GM10248 (cell line): ENCODE results near the gene WDR48.

Experiments
- CTCF ChIA-PET: fragments of 300-600 bp; sonication (Branson Sonifier 250); formaldehyde crosslinking; extraction: SDS; loops from one replicate; lab custom pipeline; 2021; ENCODE audit warnings: antibody characterized with exemption; lab: Yijun Ruan, JAX
- POLR2A ChIA-PET: fragments of 350-650 bp; sonication (Branson Sonifier 250); formaldehyde crosslinking; extraction: SDS; loops from one replicate; lab custom pipeline; 2020; ENCODE audit warnings: antibody characterized with exemption; lab: Yijun Ruan, JAX
- DNase-seq: peaks from one replicate; pipeline ENCODE4 v3.0.0; 2012; ENCODE audit errors: extremely low spot score
- CTCF ChIP-seq: IDR thresholded peaks from 2 replicates; pipeline ENCODE4 v1.5.1; 2012; ENCODE audit warnings: mild to moderate bottlenecking, low read depth; ENCODE audit errors: extremely low read depth, missing control alignments, control extremely low read depth

Gene WDR48

GRCh38 chr3:39130693-39131265 lies 79.0 kb downstream of the WDR48 start:
- no peak for DNase-seq
- CTCF ChIA-PET: interaction anchor here (0.9 to 18.6 kb wide), 7 partner anchors 8 to 160 kb away, joined by 3 to 178 read pairs (median 4); no protein-coding TSS in a partner anchor
- TF ChIP-seq CTCF: no peak
- POLR2A ChIA-PET: no interaction called here

GRCh38 chr3:39132096-39133092 lies 80.6 kb downstream of the WDR48 start:
- TF ChIP-seq CTCF: no peak
- ChIA-PET POLR2A (interaction anchor here (1.5 kb wide), 1 partner anchor 11 kb away, joined by 3 read pairs; no protein-coding TSS in a partner anchor), CTCF (interaction anchor here (1.4 to 18.6 kb wide), 4 partner anchors 9 to 158 kb away, joined by 3 to 178 read pairs (median 6); no protein-coding TSS in a partner anchor)
- DNase-seq: no peak

- DNase-seq: no peak
- no peak for TF ChIP-seq CTCF
- ChIA-PET CTCF (interaction anchor here (1.2 to 2.1 kb wide), 8 partner anchors 9 to 159 kb away, joined by 3 to 8 read pairs (median 4); partner anchors contain the start of genes GORASP1 and TTC21A), POLR2A (interaction anchor here (1.5 kb wide), 1 partner anchor 10 kb away, joined by 3 read pairs; no protein-coding TSS in a partner anchor)
Measured at GRCh38 chr3:39133093-39133490, 81.3 kb downstream of the WDR48 start.

- TF ChIP-seq CTCF: no peak
Measured at GRCh38 chr3:39133822-39134221, 82.0 kb downstream of the WDR48 start.

GRCh38 chr3:39134305-39134704 lies 82.5 kb downstream of the WDR48 start:
- no peak for DNase-seq
- ChIA-PET POLR2A (interaction anchor here (0.6 kb wide), 1 partner anchor 133 kb away, joined by 4 read pairs; no protein-coding TSS in a partner anchor), CTCF (interaction anchor here (1.2 to 4.0 kb wide), 9 partner anchors 7 to 158 kb away, joined by 3 to 26 read pairs (median 5); partner anchors contain the start of genes GORASP1 and TTC21A)
- TF ChIP-seq CTCF: no peak

More at GRCh38 chr3:39133822-39134221, 82.0 kb downstream of the WDR48 start:
- CTCF ChIA-PET: interaction anchor here (1.2 to 2.1 kb wide), 9 partner anchors 8 to 159 kb away, joined by 3 to 8 read pairs (median 4); partner anchors contain the start of genes GORASP1 and TTC21A
- POLR2A ChIA-PET: no interaction called here
- DNase-seq: no peak
